NCI-H524 (cell line): Measurements from ENCODE around the gene SERPINA4.
A peak's percentile ranks its signal among the peaks of the same experiment; 100 is the strongest.

Experiments used
- DNase-seq, 2 experiments: peaks; one replicate each; lab custom pipeline; 2025; lab: John Stamatoyannopoulos, UW

SERPINA4 gene

GRCh38 chr14:94560751-94561655, at the start of gene SERPINA4:
Gene SERPINA4 (plus strand): TSS chr14:94561442. CDS start chr14:94563483, 2,041 bp downstream.
- no peak for DNase-seq

GRCh38 chr14:94514351-94514750, 46.9 kb upstream of the SERPINA4 start:
- no peak for DNase-seq

- no peak for DNase-seq
These were observed 45.8 kb upstream of the SERPINA4 start for GRCh38 chr14:94515426-94515825.

GRCh38 chr14:94515856-94516255, 45.4 kb upstream of the SERPINA4 start:
- DNase-seq = no peak

GRCh38 chr14:94517248-94517640, 44.0 kb upstream of the SERPINA4 start:
- no peak for DNase-seq

GRCh38 chr14:94517641-94518257, 43.5 kb upstream of the SERPINA4 start:
- no peak for DNase-seq

- no peak for DNase-seq
These were observed 39.7 kb upstream of the SERPINA4 start for GRCh38 chr14:94521375-94522114.

GRCh38 chr14:94522115-94522724, 39.0 kb upstream of the SERPINA4 start:
- DNase-seq = no peak

- no peak for DNase-seq
These were observed 38.0 kb upstream of the SERPINA4 start for GRCh38 chr14:94523265-94523664.

GRCh38 chr14:94524093-94524492, 37.1 kb upstream of the SERPINA4 start:
- no peak for DNase-seq

- no peak for DNase-seq
These were observed 30.1 kb upstream of the SERPINA4 start for GRCh38 chr14:94531187-94531586.

- DNase-seq = no peak
These were observed 28.8 kb upstream of the SERPINA4 start for GRCh38 chr14:94532447-94532846.

- no peak for DNase-seq
These were observed 25.7 kb upstream of the SERPINA4 start for GRCh38 chr14:94535506-94535905.

- DNase-seq = peak in 1 of 2 experiments; percentile 54
These were observed 24.4 kb upstream of the SERPINA4 start for GRCh38 chr14:94536836-94537235.

GRCh38 chr14:94538070-94538740, 23.0 kb upstream of the SERPINA4 start:
- no peak for DNase-seq

GRCh38 chr14:94539181-94539580, 22.1 kb upstream of the SERPINA4 start:
- DNase-seq = no peak

GRCh38 chr14:94540031-94540794, 21.0 kb upstream of the SERPINA4 start:
- DNase-seq = peak; percentile 34 to 45

GRCh38 chr14:94541234-94541975, 19.8 kb upstream of the SERPINA4 start:
- DNase-seq = no peak

GRCh38 chr14:94542111-94542810, 19.0 kb upstream of the SERPINA4 start:
- DNase-seq = no peak
